Spleen (tissue), 7 donors: ENCODE measurements around the gene WSCD1.

Experiments
- POLR2AphosphoS5 ChIP-seq, 3 donors: sonication (generic); formaldehyde crosslinking; IDR thresholded peaks; one replicate each; pipeline ENCODE4 v1.5.1; 2017; ENCODE audit warnings: antibody characterized with exemption in 3 of 3
- TF ChIP-seq, protein P1 (sequence below), 11 experiments: fragments of 200-600 bp in 7 of 11; fragments of 450-650 bp in 4 of 11; sonication (generic) in 4 of 11; IDR thresholded peaks in 8 of 11; conservative IDR thresholded peaks in 3 of 11; 1 replicate in 7 of 11; 2 replicates in 4 of 11; pipeline versions ENCODE4 v1.4.0 to v1.8.0; 2016 to 2021; ENCODE audit warnings: antibody characterized with exemption in 11 of 11, inconsistent platforms in 4 of 11, mild to moderate bottlenecking in 1 of 11
- donor health status: DM: no; HTN: no; CAD: no; lungs with moderate emphysema.
- donor health status: DM: no; HTN: no; CAD: no.
- donor health status: DM: no; HTN: no; CAD: no.

DNA sequence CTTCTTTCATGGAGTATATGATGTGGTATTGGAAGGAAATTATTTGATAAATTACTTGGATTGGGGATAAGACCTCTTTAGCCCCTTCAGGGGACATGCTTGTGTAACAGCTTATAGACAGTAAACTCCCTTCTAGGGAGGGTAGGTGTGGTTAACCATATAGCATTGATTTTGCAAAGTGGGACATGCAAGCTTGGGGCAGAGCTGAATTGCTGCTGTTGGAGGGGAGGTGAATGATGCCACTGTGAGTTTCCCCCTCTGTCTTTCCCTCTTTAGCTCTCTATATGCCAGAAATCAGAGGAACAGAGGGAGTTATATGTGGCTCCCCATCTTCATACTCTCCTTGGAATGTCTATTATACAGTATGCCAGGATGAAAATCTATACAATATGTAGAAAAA is 54.7 kb downstream of the WSCD1 start:
- TF ChIP-seq, protein P1, sequence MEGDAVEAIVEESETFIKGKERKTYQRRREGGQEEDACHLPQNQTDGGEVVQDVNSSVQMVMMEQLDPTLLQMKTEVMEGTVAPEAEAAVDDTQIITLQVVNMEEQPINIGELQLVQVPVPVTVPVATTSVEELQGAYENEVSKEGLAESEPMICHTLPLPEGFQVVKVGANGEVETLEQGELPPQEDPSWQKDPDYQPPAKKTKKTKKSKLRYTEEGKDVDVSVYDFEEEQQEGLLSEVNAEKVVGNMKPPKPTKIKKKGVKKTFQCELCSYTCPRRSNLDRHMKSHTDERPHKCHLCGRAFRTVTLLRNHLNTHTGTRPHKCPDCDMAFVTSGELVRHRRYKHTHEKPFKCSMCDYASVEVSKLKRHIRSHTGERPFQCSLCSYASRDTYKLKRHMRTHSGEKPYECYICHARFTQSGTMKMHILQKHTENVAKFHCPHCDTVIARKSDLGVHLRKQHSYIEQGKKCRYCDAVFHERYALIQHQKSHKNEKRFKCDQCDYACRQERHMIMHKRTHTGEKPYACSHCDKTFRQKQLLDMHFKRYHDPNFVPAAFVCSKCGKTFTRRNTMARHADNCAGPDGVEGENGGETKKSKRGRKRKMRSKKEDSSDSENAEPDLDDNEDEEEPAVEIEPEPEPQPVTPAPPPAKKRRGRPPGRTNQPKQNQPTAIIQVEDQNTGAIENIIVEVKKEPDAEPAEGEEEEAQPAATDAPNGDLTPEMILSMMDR (IDR thresholded peaks at IDR 0.05 in 8 of 11, conservative IDR thresholded peaks at IDR 0.05 in 3 of 11): no peak
- TF ChIP-seq POLR2AphosphoS5 (IDR thresholded peaks at IDR 0.05): no peak
